SK-N-SH (cell line): Measurements from ENCODE around the gene COL4A2.

Experiments used
- ELF1 ChIP-seq: IDR thresholded peaks from 2 replicates; pipeline ENCODE4 v1.4.0; 2012
- EP300 ChIP-seq, 2 experiments: IDR thresholded peaks; 2 replicates each; pipeline versions ENCODE4 v1.4.0 to v1.6.1; 2012; ENCODE audit warnings: borderline replicate concordance in 1 of 2, low read depth in 1 of 2, low read length in 1 of 2
- FOSL2 ChIP-seq: IDR thresholded peaks from 2 replicates; pipeline ENCODE4 v1.4.0; 2012; ENCODE audit warnings: low read depth, mild to moderate bottlenecking, moderate library complexity, borderline replicate concordance
- FOXM1 ChIP-seq: IDR thresholded peaks from 2 replicates; pipeline ENCODE4 v1.4.0; 2012; ENCODE audit warnings: low read depth, mild to moderate bottlenecking
- JUND ChIP-seq: IDR thresholded peaks from 2 replicates; pipeline ENCODE4 v1.4.0; 2012
- POLR2AphosphoS5 ChIP-seq: IDR thresholded peaks from 2 replicates; pipeline ENCODE4 v1.6.1; 2012; ENCODE audit warnings: low read depth, low read length
- RAD21 ChIP-seq: IDR thresholded peaks from 2 replicates; pipeline ENCODE4 v1.6.1; 2012; ENCODE audit warnings: mild to moderate bottlenecking, low read length
- RFX5 ChIP-seq: IDR thresholded peaks from 2 replicates; pipeline ENCODE4 v1.6.1; 2012; ENCODE audit warnings: mild to moderate bottlenecking, improper control_type of control experiment, low read length
- TAF1 ChIP-seq: IDR thresholded peaks from 2 replicates; pipeline ENCODE4 v1.6.1; 2012; ENCODE audit warnings: low read depth, mild to moderate bottlenecking, low read length, moderate library complexity, borderline replicate concordance
- TF ChIP-seq, protein P1 (sequence below): fragments of 200-600 bp; sonication (generic); IDR thresholded peaks from 2 replicates; pipeline ENCODE4 v1.6.1; 2017; ENCODE audit warnings: antibody characterized with exemption, mild to moderate bottlenecking, moderate library complexity
- TF ChIP-seq, protein P2 (sequence below): IDR thresholded peaks from 2 replicates; pipeline ENCODE4 v1.6.1; 2012; ENCODE audit warnings: mild to moderate bottlenecking, low read depth, low read length, moderate library complexity

- TF ChIP-seq FOSL2: no peak
- no peak for TF ChIP-seq EP300 (IDR thresholded peaks at IDR 0.05; ENCODE audit: borderline replicate concordance in 1 of 2, low read depth in 1 of 2, low read length in 1 of 2)
- TF ChIP-seq, protein P1, sequence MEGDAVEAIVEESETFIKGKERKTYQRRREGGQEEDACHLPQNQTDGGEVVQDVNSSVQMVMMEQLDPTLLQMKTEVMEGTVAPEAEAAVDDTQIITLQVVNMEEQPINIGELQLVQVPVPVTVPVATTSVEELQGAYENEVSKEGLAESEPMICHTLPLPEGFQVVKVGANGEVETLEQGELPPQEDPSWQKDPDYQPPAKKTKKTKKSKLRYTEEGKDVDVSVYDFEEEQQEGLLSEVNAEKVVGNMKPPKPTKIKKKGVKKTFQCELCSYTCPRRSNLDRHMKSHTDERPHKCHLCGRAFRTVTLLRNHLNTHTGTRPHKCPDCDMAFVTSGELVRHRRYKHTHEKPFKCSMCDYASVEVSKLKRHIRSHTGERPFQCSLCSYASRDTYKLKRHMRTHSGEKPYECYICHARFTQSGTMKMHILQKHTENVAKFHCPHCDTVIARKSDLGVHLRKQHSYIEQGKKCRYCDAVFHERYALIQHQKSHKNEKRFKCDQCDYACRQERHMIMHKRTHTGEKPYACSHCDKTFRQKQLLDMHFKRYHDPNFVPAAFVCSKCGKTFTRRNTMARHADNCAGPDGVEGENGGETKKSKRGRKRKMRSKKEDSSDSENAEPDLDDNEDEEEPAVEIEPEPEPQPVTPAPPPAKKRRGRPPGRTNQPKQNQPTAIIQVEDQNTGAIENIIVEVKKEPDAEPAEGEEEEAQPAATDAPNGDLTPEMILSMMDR: no peak
- no peak for TF ChIP-seq POLR2AphosphoS5
- TF ChIP-seq TAF1: no peak
- TF ChIP-seq, protein P2, sequence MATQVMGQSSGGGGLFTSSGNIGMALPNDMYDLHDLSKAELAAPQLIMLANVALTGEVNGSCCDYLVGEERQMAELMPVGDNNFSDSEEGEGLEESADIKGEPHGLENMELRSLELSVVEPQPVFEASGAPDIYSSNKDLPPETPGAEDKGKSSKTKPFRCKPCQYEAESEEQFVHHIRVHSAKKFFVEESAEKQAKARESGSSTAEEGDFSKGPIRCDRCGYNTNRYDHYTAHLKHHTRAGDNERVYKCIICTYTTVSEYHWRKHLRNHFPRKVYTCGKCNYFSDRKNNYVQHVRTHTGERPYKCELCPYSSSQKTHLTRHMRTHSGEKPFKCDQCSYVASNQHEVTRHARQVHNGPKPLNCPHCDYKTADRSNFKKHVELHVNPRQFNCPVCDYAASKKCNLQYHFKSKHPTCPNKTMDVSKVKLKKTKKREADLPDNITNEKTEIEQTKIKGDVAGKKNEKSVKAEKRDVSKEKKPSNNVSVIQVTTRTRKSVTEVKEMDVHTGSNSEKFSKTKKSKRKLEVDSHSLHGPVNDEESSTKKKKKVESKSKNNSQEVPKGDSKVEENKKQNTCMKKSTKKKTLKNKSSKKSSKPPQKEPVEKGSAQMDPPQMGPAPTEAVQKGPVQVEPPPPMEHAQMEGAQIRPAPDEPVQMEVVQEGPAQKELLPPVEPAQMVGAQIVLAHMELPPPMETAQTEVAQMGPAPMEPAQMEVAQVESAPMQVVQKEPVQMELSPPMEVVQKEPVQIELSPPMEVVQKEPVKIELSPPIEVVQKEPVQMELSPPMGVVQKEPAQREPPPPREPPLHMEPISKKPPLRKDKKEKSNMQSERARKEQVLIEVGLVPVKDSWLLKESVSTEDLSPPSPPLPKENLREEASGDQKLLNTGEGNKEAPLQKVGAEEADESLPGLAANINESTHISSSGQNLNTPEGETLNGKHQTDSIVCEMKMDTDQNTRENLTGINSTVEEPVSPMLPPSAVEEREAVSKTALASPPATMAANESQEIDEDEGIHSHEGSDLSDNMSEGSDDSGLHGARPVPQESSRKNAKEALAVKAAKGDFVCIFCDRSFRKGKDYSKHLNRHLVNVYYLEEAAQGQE: no peak
- no peak for TF ChIP-seq RFX5
- no peak for TF ChIP-seq ELF1
- TF ChIP-seq JUND: no peak
- no peak for TF ChIP-seq FOXM1
- TF ChIP-seq RAD21: no peak
These were observed 5.2 kb upstream of the COL4A2 start for GRCh38 chr13:110301606-110302553.
